NCI-H1694 (cell line): ENCODE data around the gene AGRP.
A peak's percentile ranks its signal among the peaks of the same experiment; 100 is the strongest.
"Not testable (repeated sequence)": the region's sequence is repeated elsewhere in the genome, so short reads cannot be mapped to it uniquely, and the experiment has no call there.

Source experiments
- DNase-seq: peaks from one replicate; lab custom pipeline; 2025; lab: John Stamatoyannopoulos, UW

AGRP gene

DNA sequence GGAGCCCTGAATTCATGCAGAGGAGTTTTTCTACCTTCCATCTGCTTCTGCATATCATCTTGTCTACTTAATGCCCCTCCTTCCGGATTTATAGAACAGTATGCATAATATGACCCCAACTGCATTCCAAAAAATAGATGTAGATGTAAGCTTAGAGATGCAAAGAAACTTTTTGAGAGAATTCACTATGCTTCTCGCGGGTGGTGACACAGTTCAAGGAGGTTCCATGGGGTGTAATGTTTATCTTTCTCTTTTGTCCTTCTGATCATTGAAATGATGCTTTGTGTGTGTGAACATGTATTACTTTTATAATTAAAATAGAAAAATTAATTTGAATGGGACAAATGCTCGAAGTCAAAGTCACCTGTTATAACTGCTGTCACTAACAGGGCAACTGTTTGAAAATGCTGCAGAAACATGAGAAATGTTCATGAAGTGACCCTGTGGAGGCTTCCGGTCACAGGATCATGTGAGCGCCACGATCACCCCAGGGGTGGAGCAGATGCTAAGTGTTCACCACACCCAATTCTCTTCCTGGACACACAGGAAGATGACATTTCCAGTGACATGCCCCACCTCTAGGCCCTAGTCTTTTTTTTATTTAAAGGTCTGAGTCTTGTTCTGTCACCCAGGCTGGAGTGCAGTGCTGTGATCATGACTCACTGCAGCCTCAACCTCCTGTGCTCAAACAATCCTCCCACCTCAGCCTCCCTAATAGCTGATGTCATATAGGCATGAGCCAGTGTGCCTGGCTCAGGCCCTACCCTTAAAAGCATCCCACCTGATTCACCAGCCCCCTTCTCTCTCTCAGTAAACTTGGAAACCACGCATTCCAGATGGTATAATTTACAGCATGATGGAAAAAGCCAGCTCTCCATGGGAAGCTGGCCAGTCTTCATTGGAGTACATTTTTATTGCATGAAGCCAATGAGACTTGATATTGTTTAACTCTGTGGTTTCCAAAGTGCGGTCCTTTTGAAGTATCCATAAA is 21.0 kb upstream of the AGRP start:
- no peak for DNase-seq

DNA sequence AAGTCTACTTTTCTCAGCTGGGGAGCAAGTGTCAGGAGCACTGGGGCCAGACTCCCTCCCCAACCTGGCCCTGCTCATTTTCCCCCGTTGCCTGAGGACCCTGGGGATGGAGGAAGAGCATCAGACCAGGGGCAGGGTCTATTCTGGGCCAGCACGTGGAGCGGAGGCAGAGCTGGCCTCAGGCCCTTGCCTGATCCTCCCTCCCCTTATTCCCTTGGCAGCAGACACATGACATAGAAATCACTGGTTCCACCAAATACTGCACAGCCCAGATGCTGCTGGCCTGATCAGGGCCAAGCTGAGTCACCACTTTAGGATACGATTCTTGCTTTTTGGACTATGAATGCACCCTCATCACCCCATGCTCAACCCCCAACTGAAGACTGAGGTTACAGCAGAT is 15.8 kb upstream of the AGRP start:
- no peak for DNase-seq

DNA sequence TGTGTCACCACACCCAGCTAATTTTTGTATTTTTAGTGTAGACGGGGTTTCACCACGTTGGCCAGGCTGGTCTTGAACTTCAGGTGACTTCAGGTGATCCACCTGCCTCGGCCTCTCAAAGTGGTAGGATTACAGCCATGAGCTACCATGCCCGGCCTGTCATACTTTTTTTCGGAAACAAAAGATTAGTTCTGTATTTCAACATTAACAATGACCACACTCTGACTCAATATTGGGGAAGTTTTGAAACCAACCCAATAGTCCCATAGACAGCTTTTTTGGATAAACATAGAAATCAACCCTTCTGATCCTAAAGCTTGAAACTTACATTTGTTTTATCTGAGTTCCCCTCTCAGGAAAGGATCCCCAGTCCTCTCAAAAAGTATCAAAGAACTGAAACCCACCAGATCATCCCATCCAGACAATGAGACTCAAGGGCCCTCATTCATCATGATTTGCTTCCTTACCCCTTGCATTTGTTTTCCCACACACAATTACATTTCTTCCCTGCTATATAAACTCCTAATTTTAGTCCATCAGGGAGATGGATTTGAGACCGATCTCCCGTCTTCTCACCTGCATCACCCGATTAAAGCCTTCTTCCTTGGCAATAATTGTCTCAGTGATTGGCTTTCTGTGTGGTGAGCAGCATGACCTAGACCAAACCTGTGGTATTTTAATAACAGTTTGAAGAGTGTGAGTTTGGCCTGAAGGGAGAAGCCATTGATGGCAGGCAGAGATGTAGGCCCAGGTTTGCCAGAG is 7.2 kb upstream of the AGRP start:
- DNase-seq, result no peak

- no peak for DNase-seq
Measured at GRCh38 chr16:67489401-67490083, 6.2 kb upstream of the AGRP start.

DNA sequence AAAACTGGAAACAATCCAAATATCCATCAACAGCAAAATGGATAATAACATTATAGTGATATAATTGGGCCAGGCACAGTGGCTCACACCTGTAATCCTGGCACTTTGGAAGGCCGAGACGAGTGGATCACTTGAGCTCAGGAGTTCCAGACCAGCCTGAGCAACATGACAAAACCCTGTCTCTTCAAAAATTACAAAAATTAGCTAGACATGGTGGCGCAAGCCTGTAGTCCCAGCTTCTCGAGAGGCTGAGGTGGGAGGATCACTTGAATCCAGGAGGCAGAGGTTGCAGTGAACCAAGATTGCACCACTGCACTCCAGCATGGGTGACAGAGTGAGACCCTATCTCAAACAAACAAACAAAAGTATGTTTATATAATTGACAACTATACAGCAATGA is 4.2 kb upstream of the AGRP start:
- not testable (repeated sequence) for DNase-seq

DNA sequence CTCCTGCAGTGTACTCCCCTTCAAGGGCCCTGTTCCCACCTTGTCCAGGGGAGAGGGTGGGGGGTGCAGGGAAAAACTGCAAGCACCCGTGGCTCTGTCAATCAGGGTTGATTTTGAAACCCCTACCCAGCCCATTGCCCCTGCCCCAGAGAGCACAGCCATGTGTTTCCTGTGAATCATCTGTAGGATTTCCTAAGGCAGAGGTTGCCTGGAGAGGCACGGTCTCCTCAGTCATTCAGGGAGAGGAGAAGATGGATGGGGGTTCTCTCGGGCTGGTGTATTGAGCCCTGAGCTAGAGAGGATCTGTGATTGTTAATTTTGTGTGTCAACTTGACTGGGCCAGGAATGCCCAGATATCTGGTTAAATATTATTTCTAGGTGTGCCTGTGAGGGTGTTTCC is 3.5 kb upstream of the AGRP start:
- DNase-seq, result no peak

DNA sequence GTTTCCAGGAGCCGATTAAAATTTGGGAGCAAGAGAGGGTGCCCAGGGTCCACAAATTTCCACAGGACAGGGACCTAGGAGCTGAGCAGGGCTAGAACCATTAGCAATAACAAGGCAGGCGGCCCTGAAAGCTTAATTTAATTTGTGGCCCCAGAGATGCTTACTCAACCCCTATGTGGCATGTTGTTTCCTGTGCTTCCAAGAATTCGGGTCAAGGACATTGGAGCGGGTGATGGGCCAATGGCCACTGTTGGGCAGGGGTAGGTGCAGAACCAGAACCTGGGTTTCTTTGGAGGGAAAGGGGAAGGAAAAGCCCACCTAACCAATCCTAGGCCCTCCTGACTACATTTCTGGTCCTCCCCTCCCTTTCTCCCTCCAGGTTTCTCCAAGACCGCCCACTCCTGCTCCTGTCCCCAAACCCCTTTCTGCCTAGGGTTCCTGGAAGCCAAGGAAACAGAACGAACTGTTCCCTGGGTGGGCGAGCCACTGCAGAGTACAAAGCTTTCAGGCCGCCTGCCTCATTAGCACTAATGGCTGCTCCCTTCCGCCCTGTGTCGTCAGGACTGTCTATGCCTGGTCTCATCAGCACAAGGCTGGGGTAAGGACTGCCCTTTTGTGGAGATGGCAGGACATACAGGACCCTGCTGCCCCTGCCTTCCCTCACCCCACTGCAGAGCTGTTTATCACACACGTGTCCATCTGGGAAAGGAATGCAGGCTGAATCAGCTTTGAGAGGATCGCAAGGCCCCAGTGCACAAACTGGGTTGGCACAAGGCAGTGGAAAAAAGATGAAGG is 581 bp upstream of the AGRP start:
- DNase-seq, result no peak

GRCh38 chr16:67482233-67482924 is 968 bp downstream of the AGRP start:
- no peak for DNase-seq

GRCh38 chr16:67481561-67482232 is 1.6 kb downstream of the AGRP start:
- no peak for DNase-seq

GRCh38 chr16:67480833-67481560 is 2.4 kb downstream of the AGRP start, which contains the start of gene ATP6V0D1:
Gene ATP6V0D1, minus strand, starts transcription at chr16:67481157. Its CDS starts 71 bp downstream, at chr16:67481086.
- DNase-seq, result peak; percentile 89

- no peak for DNase-seq
Measured at GRCh38 chr16:67477960-67478554, 5.3 kb downstream of the AGRP start.

- DNase-seq, result no peak
Measured at GRCh38 chr16:67474551-67475455, 8.5 kb downstream of the AGRP start.

DNA sequence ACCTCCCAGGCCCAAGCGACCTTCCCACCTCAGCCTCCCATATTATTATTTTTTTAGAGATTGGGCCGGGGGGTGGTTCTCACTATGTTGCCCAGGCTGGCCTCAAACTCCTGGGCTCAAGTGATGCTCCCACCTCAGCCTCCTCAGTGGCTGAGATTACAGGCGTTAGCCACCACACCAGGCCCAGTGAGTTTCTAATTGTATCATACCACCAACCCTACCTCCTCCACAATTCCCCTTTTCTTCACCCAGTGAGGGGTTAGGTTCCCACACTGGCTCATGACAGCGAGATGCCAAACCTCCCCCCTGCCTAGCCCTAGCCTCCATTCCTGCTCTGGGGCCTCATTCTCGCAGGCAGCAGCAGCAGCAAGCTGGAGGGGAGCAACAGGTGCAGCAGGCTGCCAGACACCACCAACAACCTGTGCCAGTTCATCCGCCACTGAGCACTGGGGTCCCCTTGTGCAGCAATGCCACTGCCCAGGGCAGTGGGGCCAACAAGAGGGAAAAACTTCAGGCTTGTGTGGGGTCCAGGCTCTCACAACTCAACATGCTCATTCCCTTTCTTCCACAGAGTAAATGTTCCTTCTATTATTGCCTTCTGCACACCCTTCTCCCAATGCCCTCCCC is 11.5 kb downstream of the AGRP start:
- DNase-seq, result no peak

GRCh38 chr16:67470359-67470758 is 13.0 kb downstream of the AGRP start:
- no peak for DNase-seq

- DNase-seq, result no peak
Measured at GRCh38 chr16:67468731-67469130, 14.6 kb downstream of the AGRP start.

GRCh38 chr16:67466581-67466980 is 16.8 kb downstream of the AGRP start:
- DNase-seq, result no peak

GRCh38 chr16:67464565-67464964 is 18.8 kb downstream of the AGRP start:
- no peak for DNase-seq

DNA sequence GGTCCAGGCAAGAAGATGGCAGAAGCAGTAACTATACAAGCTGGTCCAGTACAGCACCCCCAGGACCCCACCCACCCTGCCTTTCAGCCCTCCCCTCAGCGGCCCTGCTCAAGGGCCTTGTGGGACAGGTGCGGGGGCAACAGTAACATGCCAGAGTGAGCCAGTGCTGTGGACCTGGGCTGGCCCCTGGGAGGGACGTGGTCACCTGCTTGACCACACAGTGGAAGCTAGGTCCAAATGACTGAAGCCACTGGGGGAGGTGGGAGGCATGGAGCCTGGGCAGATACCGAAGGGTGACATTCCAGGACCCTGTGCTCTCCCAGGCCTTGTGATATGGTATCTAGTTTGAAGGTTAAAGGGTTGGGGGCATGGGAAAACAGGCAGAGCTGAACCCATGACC is 19.7 kb downstream of the AGRP start:
- no peak for DNase-seq
